GM21360 (cell line): ENCODE results near the gene MBTD1.
"Not testable (repeated sequence)": the region's sequence is repeated elsewhere in the genome, so short reads cannot be mapped to it uniquely, and the experiment has no call there.

ENCODE experiments used
- ATAC-seq: cut with Tn5 transposase; IDR thresholded peaks from one replicate; pipeline ENCODE4 v1.9.1; 2021; ENCODE audit warnings: mild to moderate bottlenecking, moderate library complexity; ENCODE audit not compliant: unreplicated experiment

MBTD1 gene

DNA sequence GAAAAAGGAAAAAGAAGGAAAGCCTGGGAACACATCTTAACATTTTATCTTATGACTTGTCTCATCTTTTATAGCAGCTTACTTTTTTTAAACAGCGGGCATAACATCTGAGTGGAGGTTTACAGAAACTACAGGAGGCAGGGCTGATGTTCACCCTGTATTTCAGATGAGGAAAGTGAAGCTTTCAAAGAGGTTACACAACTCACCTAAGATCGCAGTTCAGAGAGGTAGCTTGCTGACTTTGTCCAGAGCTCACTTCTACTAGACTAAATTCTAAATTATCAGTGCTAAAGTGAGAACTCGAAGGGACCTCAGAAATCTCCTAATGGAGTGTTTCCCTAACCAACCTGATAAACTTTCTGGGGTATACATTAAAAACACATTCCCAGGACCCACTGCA is 3.7 kb downstream of the MBTD1 start:
- ATAC-seq, result no peak

DNA sequence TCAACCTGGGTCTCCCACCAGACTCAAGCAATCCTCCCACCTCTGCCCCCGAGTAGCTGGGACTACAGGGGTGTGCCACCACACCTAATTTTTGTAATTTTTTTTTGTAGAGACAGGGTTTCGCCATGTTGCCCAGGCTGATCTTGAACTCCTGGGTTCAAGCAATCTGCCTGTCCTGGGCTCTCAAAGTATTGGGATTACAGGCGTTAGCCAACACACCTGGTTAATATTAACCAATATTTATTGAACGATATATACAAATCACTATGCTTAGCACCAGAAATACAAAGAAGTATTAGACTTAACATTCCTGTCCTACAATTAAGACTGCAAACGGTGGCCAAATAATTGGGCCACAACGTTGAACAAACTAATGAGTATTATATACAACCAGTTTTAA is 4.2 kb downstream of the MBTD1 start:
- no peak for ATAC-seq

DNA sequence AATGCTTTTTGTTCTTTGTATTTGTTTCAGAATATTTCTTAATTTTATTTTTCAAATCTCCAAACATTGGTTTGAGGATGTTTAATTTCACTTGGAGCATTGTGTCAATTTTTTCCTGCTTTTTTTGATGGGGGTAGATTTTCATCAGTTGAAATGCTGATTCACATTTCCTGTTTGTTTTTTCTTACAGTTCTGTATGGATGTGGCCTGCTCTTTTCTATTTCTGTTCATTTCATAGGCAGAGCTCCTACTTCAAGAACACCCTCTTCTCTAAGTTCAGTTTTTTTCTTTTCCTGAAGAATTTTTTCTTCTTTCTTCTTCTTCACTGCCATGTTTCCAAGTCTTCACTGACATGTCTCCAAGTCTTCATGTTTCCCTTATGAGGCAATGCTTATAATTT is 8.8 kb downstream of the MBTD1 start:
- no peak for ATAC-seq

DNA sequence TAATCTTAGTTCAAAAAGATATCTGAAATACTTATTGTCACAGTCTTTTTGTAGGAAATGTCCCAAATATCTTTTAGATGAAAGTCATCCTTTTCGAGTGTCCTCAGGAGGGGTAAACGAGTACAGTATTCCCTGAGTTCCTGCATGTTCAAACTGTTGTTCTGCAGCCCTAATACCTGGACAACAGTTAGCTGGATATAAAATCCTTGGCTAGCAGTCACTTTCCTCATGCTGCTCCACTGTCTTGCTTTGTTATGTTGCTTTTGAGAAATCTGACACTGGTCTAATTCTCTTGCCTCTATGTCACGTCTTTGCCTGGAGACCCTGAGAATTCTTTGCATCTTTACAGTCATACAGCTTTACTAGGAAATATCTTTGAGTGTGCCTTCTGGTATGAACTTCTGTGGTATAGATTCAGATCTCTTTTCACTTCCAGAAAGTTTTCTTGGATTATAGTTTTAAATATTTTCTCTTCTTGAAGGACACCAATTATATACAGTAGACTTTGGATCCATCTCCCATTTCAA is 9.5 kb downstream of the MBTD1 start:
- no peak for ATAC-seq

DNA sequence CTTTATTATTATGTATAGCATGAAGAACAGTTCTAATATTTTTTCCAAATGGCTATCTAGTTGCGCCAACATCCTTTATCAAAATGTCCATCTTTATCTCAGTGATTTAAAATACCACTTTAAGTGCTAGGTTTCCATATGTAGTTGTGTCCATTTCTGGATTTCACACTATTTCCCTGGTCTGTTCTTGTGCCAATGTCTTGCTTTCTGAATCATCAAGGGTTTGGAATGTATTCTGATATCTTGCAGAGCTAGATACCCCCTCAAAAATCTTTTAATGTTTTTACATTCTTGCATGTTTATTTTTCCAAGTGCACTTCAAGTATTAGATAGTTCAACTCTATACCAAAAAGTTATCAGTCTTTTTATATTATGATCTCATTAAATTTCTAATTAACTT is 14.3 kb downstream of the MBTD1 start:
- ATAC-seq, result no peak

DNA sequence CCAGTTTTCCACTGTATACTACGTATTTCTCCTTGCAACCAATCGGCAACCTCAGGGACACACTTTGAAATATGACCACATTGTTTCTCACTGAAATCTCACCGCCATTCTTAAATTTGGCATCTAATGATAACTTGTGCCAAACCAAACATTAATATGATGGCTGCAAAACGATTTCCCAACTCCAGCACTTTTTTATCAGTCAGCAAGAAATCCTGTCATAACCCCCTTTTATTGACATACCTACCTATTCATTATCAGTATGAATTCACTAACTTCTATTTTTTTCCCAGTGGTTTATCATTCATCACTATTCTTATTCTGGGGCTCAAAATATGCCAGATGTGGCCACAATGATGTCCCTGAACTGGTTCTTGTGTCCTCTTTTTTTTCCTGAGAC is 15.8 kb downstream of the MBTD1 start:
- no peak for ATAC-seq

DNA sequence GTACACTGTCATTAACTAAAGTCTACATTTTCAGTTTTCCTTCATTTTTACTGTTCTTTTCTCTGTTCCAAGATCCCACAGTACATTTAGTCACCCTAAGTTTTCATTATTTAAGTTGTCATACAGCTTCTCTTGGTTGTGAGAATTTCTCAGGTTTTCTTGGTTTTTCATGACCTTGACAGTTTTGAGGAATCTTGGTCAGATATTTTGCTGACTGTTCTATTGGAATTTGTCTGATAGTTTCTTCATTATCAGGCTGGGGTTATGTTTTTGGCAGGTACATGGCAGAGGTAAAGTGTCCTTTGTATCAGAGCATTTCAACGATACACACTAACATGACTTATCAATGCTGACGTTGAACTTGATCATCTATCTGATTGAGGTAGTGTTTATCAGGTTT is 19.6 kb downstream of the MBTD1 start:
- ATAC-seq, result no peak

DNA sequence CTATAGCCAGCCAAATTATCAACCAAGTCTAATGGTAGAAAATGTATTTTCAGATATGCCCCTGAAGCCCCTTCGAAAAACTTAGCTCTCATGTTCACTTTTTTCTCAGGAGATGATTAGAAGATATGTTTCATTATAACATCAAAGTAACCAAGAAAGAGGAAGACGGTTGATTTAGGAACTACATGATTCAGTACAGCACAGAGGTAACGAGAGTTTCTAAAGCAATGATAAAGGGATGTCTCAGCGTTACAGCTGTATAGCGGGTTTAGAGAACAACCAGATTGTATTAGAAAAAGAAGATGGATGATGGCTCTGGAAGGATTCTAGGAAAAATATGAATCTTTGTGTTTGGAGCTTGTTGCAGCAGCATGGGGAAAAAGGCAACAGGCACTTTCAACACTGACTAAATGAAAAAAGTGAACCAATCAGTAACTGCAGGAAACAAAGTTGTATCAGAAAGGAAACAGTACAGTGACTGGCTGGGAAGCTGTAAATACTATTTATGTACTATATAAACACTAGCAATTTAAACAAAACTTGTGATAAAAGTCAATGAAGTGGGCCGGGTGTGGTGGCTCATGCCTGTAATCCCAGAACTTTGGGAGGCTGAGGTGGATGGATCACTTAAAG is 21.5 kb downstream of the MBTD1 start:
- peak; percentile 80 for ATAC-seq

DNA sequence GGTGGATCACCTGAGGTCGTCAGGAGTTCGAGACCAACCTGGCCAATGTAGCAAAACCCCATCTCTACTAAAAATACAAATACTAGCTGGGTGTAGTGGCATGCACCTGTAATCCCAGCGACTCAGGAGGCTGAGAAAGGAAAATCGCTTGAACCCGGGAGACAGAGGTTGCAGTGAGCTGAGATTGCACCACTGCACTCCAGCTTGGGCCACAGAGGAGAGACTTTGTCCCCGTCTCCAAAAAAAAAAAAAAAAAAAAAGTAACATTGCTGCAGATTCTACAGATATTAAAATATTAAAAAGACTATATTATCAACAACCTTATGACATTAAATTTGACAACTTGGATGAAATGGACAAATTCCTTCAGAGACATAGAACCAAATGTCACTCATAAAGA is 25.7 kb downstream of the MBTD1 start:
- no peak for ATAC-seq

DNA sequence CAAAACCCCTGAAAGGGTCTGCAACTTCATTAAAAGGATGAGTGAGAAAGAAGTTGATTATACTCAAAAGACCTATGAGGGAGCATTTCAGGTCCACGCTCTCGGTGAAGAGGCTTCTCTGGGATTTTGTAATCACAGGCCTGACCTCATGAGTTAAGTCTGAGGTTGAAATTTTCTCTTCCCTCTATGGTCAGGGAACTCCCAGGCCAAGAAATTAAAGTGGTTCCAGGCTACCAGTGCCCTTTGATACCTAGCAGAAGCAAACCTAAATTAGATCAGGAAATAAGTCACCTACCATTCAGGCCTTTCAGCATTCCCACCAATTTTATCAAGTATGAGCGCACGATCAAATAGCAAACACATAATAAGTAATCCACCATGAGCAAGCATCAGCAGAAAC is 27.9 kb downstream of the MBTD1 start:
- no peak for ATAC-seq

DNA sequence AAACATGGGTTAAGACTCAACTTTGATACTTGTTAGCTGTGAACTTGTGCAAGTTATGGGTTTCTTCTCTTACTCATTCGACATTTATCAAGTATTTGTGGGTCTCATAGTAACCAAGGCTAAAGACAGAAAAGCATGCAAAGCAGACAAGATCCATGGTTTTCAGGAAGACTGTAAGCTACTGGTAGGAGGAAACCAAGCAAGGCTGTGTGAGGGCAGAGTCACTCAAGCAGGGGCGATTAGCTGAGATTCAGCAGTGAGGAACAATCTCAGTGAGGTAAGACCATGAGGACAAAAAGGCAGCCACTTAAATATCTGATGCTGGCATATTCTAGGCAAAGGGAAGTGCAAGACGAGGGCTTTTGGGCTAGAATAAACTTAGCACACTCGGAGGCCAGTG is 29.5 kb downstream of the MBTD1 start:
- peak; percentile 62 for ATAC-seq

DNA sequence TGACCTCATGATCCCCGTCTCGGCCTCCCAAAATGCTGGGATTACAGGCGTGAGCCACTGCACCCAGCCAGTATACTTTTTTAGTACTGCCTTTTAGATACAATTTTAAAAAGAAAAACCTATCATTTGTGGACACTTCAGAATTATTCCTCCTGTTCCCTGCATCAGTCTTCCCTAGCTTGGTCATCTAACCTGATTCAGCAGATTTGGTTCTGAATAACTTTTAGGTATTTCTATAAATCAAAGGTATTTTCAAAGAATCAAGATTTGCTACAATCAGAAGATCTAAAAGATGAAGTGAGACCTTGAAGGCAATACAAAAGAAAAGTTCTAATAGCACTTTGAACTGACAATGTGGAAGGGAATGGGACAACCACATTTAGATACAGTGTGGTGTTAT is 30.0 kb downstream of the MBTD1 start:
- ATAC-seq, result no peak

DNA sequence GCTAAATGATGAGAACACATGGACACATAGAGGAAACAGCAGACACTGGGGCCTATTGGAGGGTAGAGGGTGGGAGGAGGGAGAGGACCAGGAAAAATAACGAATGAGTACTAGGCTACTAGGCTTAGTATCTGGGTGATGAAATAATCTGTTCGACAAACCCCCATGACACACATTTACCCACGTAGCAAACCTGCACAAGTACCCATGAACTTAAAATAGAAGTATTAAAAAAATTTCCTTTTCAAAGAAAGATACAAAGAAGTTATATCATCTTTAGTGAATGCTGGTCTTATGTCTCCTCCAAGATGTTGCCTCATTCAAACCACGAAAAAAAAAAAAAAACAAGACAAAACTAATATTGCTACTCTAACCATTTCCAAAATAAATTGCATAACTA is 31.7 kb downstream of the MBTD1 start:
- ATAC-seq, result no peak

DNA sequence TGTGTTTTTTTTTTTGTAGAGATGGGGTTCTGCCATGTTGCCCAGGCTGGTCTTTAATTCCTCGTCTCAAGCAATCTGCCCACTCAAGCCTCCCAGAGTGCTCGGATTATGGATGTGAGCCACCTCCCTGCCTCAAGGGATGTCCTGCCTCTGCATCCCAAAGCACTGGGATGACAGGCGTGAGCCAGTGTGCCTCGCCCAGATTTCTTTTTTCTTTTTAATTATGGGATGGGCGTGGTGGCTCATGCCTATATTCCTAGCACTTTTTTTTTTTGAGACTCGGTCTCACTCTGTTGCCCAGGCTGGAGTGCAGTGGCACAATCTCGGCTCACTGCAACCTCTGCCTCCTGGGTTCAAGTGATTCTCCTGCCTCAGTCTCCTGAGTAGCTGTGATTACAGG is 34.3 kb downstream of the MBTD1 start:
- not testable (repeated sequence) for ATAC-seq

DNA sequence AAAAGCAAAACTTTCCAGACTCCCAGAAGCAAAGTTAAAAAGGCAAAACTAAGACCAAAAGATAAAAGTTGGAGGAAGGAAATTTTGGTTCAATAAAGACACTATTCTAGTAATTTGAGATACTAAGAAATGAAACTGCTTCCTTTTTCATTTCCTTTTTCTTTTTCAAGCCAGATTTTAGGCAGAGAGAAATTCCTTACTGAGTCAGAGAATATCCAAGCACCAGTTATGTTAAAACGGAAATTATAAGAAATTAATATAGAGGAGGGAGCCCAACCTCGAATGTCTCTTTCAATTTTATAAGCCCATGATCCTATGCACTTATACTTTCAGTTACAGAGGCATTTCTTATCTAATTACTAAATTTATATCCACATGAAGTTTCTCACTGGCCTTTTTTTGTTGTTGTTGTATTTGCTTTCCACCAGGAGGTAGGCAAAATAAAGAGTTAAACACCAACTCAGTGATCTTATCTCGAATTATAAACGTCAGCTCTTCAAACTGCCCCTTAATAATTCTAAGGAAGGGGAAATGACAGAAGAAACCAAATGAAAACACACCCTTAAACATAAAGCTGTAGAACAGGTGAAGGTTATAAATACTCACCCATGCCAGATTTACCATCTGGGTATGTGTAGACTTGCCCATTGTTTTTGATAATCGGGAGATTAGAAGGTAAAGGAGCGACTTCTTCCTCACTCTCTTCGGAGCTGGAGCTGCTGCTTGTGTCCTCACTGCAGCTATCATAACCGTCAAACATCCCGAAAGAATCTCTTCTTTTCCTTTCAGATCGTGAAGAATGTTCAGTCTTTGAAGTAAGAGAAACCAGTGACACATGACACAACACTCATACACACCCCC is 35.2 kb downstream of the MBTD1 start:
- ATAC-seq, result no peak

DNA sequence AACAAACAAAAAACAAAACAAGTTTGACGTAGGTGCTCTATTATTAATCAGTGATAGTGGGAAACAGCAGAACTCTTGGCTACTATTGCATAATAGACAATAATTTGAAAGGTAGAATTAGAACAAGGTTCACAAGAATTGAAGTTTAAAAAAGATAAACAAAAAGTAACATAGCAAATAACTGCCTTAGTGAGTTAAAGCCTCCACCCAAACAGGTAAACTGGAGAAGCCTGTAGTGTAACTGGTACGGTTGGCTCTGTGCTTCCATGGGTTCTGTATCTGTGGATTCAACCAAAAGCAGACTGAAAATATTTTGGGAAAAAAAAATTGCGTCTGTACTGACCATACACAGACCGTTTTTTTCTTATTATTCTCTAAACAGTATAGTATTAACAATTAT is 38.5 kb downstream of the MBTD1 start:
- no peak for ATAC-seq

DNA sequence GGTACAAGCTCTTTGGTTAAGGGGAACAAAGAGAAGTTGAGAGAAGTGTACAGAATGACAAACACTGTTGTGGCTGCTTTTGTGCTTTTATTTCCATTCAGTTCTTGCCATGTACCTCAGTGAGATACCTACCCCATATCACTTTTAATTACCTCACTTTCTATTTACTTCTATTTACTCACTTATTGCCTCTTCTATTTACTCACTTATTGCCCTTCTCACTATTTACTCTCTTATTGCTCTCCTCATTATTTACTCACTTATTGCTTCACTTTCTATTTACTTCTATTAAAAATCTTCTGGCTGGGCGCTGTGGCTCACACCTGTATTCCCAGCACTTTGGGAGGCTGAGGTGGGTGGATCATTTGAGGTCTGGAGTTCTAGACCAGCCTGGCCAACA is 41.9 kb downstream of the MBTD1 start:
- ATAC-seq, result no peak

DNA sequence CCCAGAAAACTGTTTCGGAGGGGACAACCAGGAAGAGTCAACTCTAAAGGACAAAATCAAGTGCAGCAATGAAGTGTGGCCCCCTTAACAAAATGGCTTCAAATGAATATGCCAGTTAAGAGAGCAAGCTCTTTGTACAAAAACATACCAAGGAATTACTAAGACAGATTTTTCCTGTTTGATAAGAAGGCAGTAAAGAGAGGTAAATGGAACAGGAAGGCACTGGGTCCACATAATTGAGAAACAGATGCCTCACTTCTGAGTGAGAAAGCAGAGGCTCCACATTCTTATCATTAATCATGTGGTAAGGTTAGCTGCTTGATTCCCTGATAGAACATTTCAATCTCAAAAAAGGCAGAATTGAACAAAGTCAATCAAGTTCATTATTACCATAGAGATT is 44.9 kb downstream of the MBTD1 start:
- ATAC-seq, result no peak

DNA sequence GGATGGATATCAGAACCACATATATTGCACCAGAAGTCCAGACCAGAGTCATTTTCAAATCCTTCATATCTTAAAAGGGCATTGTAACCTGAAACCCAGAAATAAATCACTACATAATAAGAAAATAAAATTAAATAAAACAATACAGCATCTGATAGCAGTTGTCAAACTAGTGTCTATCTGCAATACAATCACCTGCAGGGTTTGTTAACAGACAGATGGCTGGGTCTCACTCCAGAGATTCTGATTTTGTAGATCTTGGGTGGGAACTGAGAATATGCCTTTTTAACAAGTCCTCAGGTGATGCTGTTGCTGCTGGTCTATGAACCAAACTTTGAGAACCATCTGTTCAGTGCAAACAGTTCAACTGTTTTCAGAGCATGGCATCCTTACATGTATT is 56.0 kb downstream of the MBTD1 start:
- no peak for ATAC-seq

DNA sequence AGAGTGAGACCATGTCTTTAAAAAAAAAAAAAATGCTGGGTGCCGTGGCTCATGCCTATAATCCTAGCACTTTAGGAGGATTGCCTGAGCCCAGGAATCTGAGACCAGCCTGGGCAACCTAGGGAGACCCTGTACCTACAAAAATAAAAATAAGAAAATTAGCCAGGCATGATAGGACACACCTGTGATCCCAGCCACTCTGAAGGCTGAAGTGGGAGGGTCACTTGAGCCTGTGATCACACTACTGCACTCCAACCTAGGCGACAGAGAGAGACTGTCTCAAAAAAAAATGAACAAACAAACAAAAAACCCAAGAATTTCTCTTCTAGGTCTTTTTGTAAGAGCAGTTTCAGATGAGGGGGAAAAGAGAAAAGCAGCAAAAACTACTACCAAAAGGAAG is 59.0 kb downstream of the MBTD1 start:
- ATAC-seq, result no peak

DNA sequence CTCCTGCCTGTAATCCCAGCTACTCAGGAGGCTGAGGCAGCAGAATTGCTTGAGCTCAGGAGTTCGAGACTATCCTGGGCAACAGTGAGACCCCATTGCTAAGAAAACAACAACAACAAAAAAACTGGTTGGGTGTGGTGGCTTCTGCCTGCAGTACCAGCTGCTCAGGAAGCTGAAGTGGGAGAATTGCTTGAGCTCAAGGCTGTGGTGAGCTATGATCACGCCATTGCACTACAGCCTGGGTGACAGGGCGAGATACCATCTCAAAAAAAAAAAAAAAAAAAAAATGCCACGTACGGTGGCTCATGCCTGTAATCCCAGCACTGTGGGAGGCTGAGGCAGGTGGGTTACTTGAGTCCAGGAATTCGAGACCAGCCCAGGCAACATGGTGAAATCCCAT is 59.6 kb downstream of the MBTD1 start:
- no peak for ATAC-seq

DNA sequence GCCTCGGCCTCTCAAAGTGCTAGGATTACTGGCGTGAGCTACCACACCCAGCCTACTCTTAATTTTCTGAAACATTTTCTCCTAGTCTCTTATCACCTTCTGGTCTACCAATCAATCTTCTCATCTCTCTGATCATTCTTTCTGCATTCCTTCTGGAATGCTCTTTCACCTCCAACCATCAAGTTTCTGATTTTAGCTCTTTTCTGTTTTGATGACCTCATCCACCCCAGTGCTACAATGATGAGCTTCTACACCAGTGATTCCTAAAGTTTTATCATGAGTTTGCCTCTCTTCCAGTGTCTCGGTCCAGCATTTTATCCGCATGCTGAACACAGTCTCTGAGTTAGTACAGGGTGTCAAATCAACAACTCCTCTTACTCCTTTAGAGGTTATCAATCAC is 62.1 kb downstream of the MBTD1 start:
- no peak for ATAC-seq
